Glutamatergic neuron (in vitro differentiated cells): Measurements from ENCODE around the gene BUB1B. TPM values are rescaled to one million over a fixed set of nuclear protein-coding genes. Genes with fewer than 3 reads are reported as not detected.

Experiments
- DNase-seq: peaks from one replicate; pipeline ENCODE4 v3.0.0; 2022
- H3K27ac Mint-ChIP-seq: one replicate; pipeline ENCODE4 v1.8.0; 2020; ENCODE audit warnings: mild to moderate bottlenecking, mixed read lengths, inconsistent platforms; ENCODE audit not compliant: unreplicated experiment
- H3K27me3 Mint-ChIP-seq: one replicate; pipeline ENCODE4 v1.8.0; 2020; ENCODE audit warnings: mild to moderate bottlenecking, moderate library complexity, mixed read lengths, inconsistent platforms; ENCODE audit not compliant: unreplicated experiment
- H3K36me3 Mint-ChIP-seq: one replicate; pipeline ENCODE4 v1.8.0; 2020; ENCODE audit warnings: mild to moderate bottlenecking, mixed read lengths, inconsistent platforms; ENCODE audit not compliant: unreplicated experiment
- H3K4me1 Mint-ChIP-seq: one replicate; pipeline ENCODE4 v1.8.0; 2020; ENCODE audit warnings: mild to moderate bottlenecking, low read depth, mixed read lengths, inconsistent platforms; ENCODE audit not compliant: unreplicated experiment
- H3K4me3 Mint-ChIP-seq: one replicate; pipeline ENCODE4 v1.8.0; 2020; ENCODE audit warnings: mild to moderate bottlenecking, mixed read lengths, inconsistent platforms; ENCODE audit not compliant: unreplicated experiment
- H3K9me3 Mint-ChIP-seq: one replicate; pipeline ENCODE4 v1.8.0; 2020; ENCODE audit warnings: mild to moderate bottlenecking, moderate library complexity, mixed read lengths, inconsistent platforms; ENCODE audit not compliant: unreplicated experiment
- CTCF ChIP-seq: fragments of 200-600 bp; sonication (generic); IDR thresholded peaks from one replicate; pipeline ENCODE4 v1.5.0; 2021; ENCODE audit not compliant: partially characterized antibody, unreplicated experiment
- total RNA-seq: library from RNA; stranded (reverse); fragmentation: NEBNext Ultra II Directional; extraction: Animal tissue kit (Norgen Biotek cat#: 25700); gene quantifications from one replicate; pipeline ENCODE4 v1.2.1, GENCODE V29; 2021; ENCODE audit not compliant: unreplicated experiment

BUB1B gene
- total RNA-seq, 1 donor from 2014 or later: 16.5 TPM

- Mint-ChIP-seq H3K27ac (peak overlapping the region; percentile 64), H3K36me3 (no peaks in the 10 kb centered on the region), H3K9me3 (peaks cover 4% of the 10 kb centered on the region), H3K27me3 (peaks cover 9% of the 10 kb centered on the region), H3K4me3 (peak overlapping the region; percentile 58), H3K4me1 (no peaks in the 10 kb centered on the region)
- TF ChIP-seq CTCF: no peak
- no peak for DNase-seq
Observed at GRCh38 chr15:40142428-40142827, 18.4 kb upstream of the BUB1B start.

- no peaks in the 10 kb centered on the region for H3K4me1 Mint-ChIP-seq
- H3K27ac Mint-ChIP-seq: no peak overlapping the region
- DNase-seq: no peak
- no peak for TF ChIP-seq CTCF
- H3K36me3 Mint-ChIP-seq: no peaks in the 10 kb centered on the region
- H3K27me3 Mint-ChIP-seq: peaks cover 12% of the 10 kb centered on the region
- H3K4me3 Mint-ChIP-seq: no peak overlapping the region
- peaks cover 5% of the 10 kb centered on the region for H3K9me3 Mint-ChIP-seq
Observed at GRCh38 chr15:40146037-40146436, 14.8 kb upstream of the BUB1B start.

GRCh38 chr15:40149339-40149738 lies 11.5 kb upstream of the BUB1B start:
- peaks cover 1% of the 10 kb centered on the region for H3K9me3 Mint-ChIP-seq
- TF ChIP-seq CTCF: no peak
- H3K36me3 Mint-ChIP-seq: no peaks in the 10 kb centered on the region
- H3K27ac Mint-ChIP-seq: no peak overlapping the region
- H3K4me3 Mint-ChIP-seq: no peak overlapping the region
- H3K4me1 Mint-ChIP-seq: peaks cover 10% of the 10 kb centered on the region
- no peak for DNase-seq
- peaks cover 8% of the 10 kb centered on the region for H3K27me3 Mint-ChIP-seq

GRCh38 chr15:40150163-40150925 lies 10.5 kb upstream of the BUB1B start:
- Mint-ChIP-seq H3K36me3 (no peaks in the 10 kb centered on the region), H3K9me3 (peaks cover 1% of the 10 kb centered on the region), H3K27ac (no peak overlapping the region), H3K27me3 (peaks cover 8% of the 10 kb centered on the region), H3K4me1 (peaks cover 10% of the 10 kb centered on the region), H3K4me3 (no peak overlapping the region)
- no peak for TF ChIP-seq CTCF
- no peak for DNase-seq

- Mint-ChIP-seq H3K4me3 (no peak overlapping the region), H3K9me3 (peaks cover 1% of the 10 kb centered on the region), H3K27me3 (peaks cover 8% of the 10 kb centered on the region), H3K27ac (no peak overlapping the region), H3K4me1 (peaks cover 10% of the 10 kb centered on the region), H3K36me3 (no peaks in the 10 kb centered on the region)
- no peak for TF ChIP-seq CTCF
- no peak for DNase-seq
Observed at GRCh38 chr15:40151499-40151898, 9.4 kb upstream of the BUB1B start.
